Tibial artery (tissue), 4 donors: ENCODE results near the gene HSPH1.
"Not testable (repeated sequence)": the region's sequence is repeated elsewhere in the genome, so short reads cannot be mapped to it uniquely, and the experiment has no call there.

ENCODE experiments used
- DNase-seq, 2 donors: peaks; one replicate each; pipeline ENCODE4 v3.0.0-alpha.2; 2019
- H3K27ac ChIP-seq, 2 donors: fragments of 200-600 bp; sonication (generic) in 1 of 2; 1 replicate in 1 of 2; 2 replicates in 1 of 2; pipeline ENCODE4 v1.5.1; 2018 to 2019; ENCODE audit warnings: mild to moderate bottlenecking in 1 of 2
- H3K27me3 ChIP-seq, 2 donors: fragments of 200-600 bp; sonication (generic) in 1 of 2; one replicate each; pipeline versions ENCODE4 v1.5.1 to v1.6.0; 2016 to 2019
- H3K36me3 ChIP-seq, 3 donors: fragments of 200-600 bp; sonication (generic) in 2 of 3; one replicate each; pipeline ENCODE4 v1.5.1; 2016 to 2019; ENCODE audit warnings: mild to moderate bottlenecking in 2 of 3
- H3K4me1 ChIP-seq, 4 donors: fragments of 200-600 bp; sonication (generic) in 2 of 4; 1 replicate in 3 of 4; 2 replicates in 1 of 4; pipeline ENCODE4 v1.5.1; 2016 to 2019
- H3K4me3 ChIP-seq, 2 donors: fragments of 200-600 bp; sonication (generic) in 1 of 2; 1 replicate in 1 of 2; 2 replicates in 1 of 2; pipeline ENCODE4 v1.5.1; 2018 to 2019; ENCODE audit warnings: mild to moderate bottlenecking in 2 of 2
- H3K9me3 ChIP-seq, 3 donors: fragments of 200-600 bp; sonication (generic) in 1 of 3; one replicate each; pipeline ENCODE4 v1.5.1; 2016 to 2019
- intact Hi-C: fragments of 100-400 bp; cut with DNase I; formaldehyde crosslinking; loops from one replicate; pipeline ENCODE4 v1.15.0; 2023; ENCODE audit warnings: low total_unique reads
- TF ChIP-seq, protein P1 (sequence below), 2 experiments: fragments of 200-600 bp in 1 of 2; fragments of 450-650 bp in 1 of 2; IDR thresholded peaks; one replicate each; pipeline ENCODE4 v1.5.1; 2017 to 2019; ENCODE audit warnings: antibody characterized with exemption in 2 of 2, mild to moderate bottlenecking in 1 of 2, moderate library complexity in 1 of 2

HSPH1 gene

DNA sequence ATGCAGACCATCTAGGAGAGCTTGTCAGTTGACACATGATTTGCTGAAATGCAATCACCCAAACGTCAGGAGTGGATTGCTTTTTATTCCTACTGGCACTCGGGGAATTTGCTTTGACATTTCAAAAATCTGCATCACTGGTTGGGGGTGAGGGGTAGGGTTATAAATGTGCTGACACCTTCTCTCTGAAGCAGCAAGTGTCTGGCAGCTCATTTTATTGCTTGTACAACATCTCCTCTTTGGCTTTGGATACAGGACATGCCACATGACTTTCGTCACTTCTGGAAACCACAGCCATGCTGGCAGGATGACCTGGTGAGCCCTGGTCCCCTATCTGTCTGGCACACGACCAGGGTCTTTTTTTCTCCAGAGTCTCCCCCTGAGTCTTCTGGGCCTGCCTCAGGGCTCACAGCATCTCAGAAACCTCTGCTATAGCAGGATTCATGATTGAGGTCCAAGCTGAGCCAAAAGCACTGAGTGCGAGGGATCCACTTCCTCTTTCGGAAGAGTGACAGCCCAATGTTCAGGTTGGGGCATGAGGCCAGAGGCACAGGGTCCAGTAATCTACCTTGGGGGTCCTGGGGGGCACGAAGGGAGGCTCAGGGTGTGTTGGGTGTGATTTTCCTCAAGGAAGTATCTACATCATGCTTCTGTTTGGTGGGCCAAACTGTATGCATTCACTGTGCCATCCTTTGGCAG is 60.1 kb downstream of the HSPH1 start:
- Histone ChIP-seq H3K4me3 (no peak overlapping the region), H3K9me3 (no peaks in the 10 kb centered on the region), H3K4me1 (no peaks in the 10 kb centered on the region), H3K36me3 (no peaks in the 10 kb centered on the region), H3K27ac (no peak overlapping the region), H3K27me3 (peaks cover 0 to 39% of the 10 kb centered on the region in 2 donors)
- intact Hi-C loops: no loop called here
- DNase-seq: no peak
- TF ChIP-seq, protein P1, sequence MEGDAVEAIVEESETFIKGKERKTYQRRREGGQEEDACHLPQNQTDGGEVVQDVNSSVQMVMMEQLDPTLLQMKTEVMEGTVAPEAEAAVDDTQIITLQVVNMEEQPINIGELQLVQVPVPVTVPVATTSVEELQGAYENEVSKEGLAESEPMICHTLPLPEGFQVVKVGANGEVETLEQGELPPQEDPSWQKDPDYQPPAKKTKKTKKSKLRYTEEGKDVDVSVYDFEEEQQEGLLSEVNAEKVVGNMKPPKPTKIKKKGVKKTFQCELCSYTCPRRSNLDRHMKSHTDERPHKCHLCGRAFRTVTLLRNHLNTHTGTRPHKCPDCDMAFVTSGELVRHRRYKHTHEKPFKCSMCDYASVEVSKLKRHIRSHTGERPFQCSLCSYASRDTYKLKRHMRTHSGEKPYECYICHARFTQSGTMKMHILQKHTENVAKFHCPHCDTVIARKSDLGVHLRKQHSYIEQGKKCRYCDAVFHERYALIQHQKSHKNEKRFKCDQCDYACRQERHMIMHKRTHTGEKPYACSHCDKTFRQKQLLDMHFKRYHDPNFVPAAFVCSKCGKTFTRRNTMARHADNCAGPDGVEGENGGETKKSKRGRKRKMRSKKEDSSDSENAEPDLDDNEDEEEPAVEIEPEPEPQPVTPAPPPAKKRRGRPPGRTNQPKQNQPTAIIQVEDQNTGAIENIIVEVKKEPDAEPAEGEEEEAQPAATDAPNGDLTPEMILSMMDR (IDR thresholded peaks at IDR 0.05): no peak

DNA sequence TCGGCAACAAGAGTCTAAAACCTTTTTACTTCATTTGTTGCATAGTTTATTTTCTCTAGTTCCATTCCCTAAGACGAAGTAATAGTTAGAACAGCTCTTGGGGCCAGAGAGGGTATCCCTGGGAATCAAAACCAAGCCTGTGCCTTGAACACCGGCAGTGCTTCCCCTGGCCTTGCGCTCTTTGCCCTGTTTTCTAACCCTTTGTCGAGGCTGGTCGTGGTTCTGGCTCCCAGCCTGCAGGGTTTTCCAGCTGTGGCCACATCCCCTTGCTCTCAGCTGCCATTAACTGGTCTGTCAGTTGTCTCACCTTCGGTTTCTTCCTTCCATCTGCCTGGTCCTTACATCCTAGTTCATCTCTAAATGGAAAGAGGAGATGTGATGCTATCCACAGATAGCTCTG is 61.0 kb downstream of the HSPH1 start:
- no peaks in the 10 kb centered on the region for H3K4me1 ChIP-seq
- no peak overlapping the region for H3K4me3 ChIP-seq
- intact Hi-C loops: no loop called here
- no peak for DNase-seq
- H3K27ac ChIP-seq: no peak overlapping the region
- peaks cover 0 to 41% of the 10 kb centered on the region in 2 donors for H3K27me3 ChIP-seq
- no peaks in the 10 kb centered on the region for H3K36me3 ChIP-seq
- TF ChIP-seq, protein P1 (IDR thresholded peaks at IDR 0.05): no peak
- H3K9me3 ChIP-seq: no peaks in the 10 kb centered on the region

DNA sequence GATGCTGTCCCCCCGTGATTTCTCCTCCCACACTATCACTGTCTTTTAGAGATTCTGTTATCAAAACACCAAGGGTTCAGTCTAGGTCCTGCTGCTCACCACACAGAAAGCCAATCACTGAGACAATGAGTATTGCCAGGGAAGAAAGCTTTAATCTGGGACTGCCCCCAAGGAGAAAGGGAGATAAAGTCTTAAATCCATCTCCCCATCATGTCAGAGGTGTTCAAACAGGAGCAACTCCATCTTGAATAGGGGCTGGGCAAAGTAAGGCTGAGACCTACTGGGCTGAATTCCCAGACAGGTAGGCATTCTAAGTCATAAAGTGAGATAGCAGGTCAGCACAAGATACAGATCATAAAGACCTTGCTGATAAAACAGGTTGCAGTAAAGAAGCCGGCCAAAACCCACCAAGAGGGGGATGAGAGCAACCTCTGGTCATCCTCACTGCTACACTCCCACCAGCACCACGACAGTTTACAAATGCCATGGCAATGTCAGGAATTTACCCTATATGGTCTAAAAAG is 63.7 kb downstream of the HSPH1 start:
- H3K36me3 ChIP-seq, H3K27ac ChIP-seq, intact Hi-C loops, H3K9me3 ChIP-seq, H3K4me1 ChIP-seq, H3K4me3 ChIP-seq, DNase-seq: not testable (repeated sequence)
- peaks cover 0 to 46% of the 10 kb centered on the region in 2 donors for H3K27me3 ChIP-seq

DNA sequence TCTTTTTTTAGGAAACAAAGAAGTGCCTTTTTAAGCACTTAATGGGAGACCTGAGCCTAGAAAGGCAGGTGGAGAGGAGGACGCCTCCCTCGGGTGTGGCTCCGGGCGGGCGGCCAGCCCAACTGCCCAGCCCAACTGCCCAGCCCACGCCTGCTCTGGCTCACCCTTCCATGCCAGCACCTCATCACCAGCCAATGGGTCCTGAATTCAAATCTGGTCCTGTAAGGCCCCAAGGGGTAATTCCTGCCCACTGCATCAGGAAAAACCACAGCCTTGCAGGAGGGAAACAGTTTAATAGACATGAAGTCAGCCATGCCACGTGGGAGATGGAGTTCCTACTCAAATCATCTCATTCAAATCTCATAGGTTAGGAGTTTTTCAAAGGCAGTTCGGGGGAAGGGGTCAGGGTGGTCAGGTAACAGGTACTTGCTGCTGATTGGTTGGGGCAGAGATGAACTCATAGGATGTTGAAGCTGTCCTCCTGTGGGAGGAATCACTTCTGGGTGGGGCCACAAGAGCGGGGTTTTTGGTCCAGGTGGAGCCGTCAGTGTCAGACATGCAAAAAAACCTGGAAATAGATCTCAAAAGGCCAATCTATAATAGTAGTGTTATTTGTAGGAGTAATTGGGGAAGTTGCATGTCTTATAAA is 64.9 kb downstream of the HSPH1 start:
- Histone ChIP-seq H3K4me1 (no peaks in the 10 kb centered on the region), H3K4me3 (no peak overlapping the region), H3K27ac (no peak overlapping the region), H3K36me3 (no peaks in the 10 kb centered on the region), H3K27me3 (peaks cover 0 to 52% of the 10 kb centered on the region in 2 donors), H3K9me3 (no peaks in the 10 kb centered on the region)
- TF ChIP-seq, protein P1 (IDR thresholded peaks at IDR 0.05): no peak
- intact Hi-C loops: no loop called here
- DNase-seq: no peak

DNA sequence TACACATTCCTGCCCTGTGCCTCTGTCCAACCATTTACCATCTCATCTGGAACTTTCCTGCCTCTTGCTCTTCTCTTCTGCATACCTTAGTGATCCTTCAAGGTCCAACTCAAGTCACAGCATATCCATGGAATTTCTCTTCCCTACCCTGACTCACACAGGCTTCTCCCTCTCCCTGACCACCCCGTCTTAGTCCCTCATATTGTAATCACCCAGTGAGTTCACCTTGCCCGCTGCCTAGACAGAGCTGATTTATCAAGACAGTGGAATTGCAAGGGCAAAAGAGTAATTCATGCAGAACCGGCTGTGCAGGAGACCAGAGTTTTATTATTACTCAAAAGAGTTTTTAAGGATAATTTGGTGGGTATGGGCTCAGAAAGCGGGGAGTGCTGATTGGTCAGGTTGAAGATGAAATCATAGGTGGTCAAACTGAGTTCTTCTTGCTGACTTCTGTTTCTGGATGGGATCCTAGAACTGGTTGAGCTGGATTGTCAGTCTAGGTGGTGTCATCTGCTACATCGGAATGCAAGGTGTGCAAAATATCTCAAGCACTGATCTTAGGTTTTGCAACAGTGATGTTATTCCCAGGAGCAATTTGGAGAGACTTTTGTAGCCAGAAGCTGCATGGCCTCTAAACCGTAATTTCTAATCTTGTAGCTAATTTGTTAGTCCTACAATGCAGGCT is 67.2 kb downstream of the HSPH1 start:
- H3K4me3 ChIP-seq: no peak overlapping the region
- no peak for DNase-seq
- H3K27me3 ChIP-seq: peaks cover 0 to 41% of the 10 kb centered on the region in 2 donors
- no peaks in the 10 kb centered on the region for H3K9me3 ChIP-seq
- H3K4me1 ChIP-seq: no peaks in the 10 kb centered on the region
- intact Hi-C loops: no loop called here
- TF ChIP-seq, protein P1 (IDR thresholded peaks at IDR 0.05): no peak
- H3K36me3 ChIP-seq: no peaks in the 10 kb centered on the region
- no peak overlapping the region for H3K27ac ChIP-seq
